Peyer's patch (tissue), 4 donors: ENCODE data around the gene GALNT17.

ENCODE experiments used
- CTCF ChIP-seq, 6 experiments: fragments of 450-650 bp in 4 of 6; fragments of 200-600 bp in 2 of 6; sonication (generic) in 1 of 6; IDR thresholded peaks; one replicate each; pipeline ENCODE4 v1.5.1; 2017 to 2019; ENCODE audit warnings: antibody characterized with exemption in 6 of 6, mild to moderate bottlenecking in 3 of 6, moderate library complexity in 1 of 6
- POLR2A ChIP-seq, 2 donors: fragments of 450-650 bp; IDR thresholded peaks; one replicate each; pipeline ENCODE4 v1.5.1; 2017; ENCODE audit warnings: antibody characterized with exemption in 2 of 2, mild to moderate bottlenecking in 2 of 2, moderate library complexity in 2 of 2

GRCh38 chr7:71541707-71542353 lies 409.9 kb downstream of the GALNT17 start:
- no peak for TF ChIP-seq CTCF (IDR thresholded peaks at IDR 0.05)
- TF ChIP-seq POLR2A (IDR thresholded peaks at IDR 0.05), result no peak
